ENCODE data around the gene SYF2. TPM values are rescaled to one million over a fixed set of nuclear protein-coding genes. Genes with fewer than 3 reads are reported as not detected.
A peak's percentile ranks its signal among the peaks of the same experiment; 100 is the strongest.
"Not testable (repeated sequence)": the region's sequence is repeated elsewhere in the genome, so short reads cannot be mapped to it uniquely, and the experiment has no call there.

The SYF2 gene
- total RNA-seq, 1 experiment from 2014 or later, result 58.2 TPM

- DNase-seq (ENCODE audit: low read depth), result peak; percentile 24
Measured at GRCh38 chr1:25246600-25247023, 14.3 kb upstream of the SYF2 start.

GRCh38 chr1:25245809-25246599 is 13.7 kb upstream of the SYF2 start:
- no peak for DNase-seq (ENCODE audit: low read depth)

- no peak for DNase-seq (ENCODE audit: low read depth)
Measured at GRCh38 chr1:25245393-25245792, 13.1 kb upstream of the SYF2 start.

- no peak for DNase-seq (ENCODE audit: low read depth)
Measured at GRCh38 chr1:25243907-25244306, 11.6 kb upstream of the SYF2 start.

- DNase-seq (ENCODE audit: low read depth), result peak; percentile 89
Measured at GRCh38 chr1:25239681-25240541, 7.6 kb upstream of the SYF2 start.

GRCh38 chr1:25238046-25238445 is 5.7 kb upstream of the SYF2 start:
- DNase-seq (ENCODE audit: low read depth), result no peak

- not testable (repeated sequence) for DNase-seq (ENCODE audit: low read depth)
Measured at GRCh38 chr1:25236261-25236660, 4.0 kb upstream of the SYF2 start.

- not testable (repeated sequence) for DNase-seq (ENCODE audit: low read depth)
Measured at GRCh38 chr1:25235411-25235810, 3.1 kb upstream of the SYF2 start.

GRCh38 chr1:25232866-25233784 is 823 bp upstream of the SYF2 start:
- peak; percentile 84 for DNase-seq (ENCODE audit: low read depth)

- DNase-seq (ENCODE audit: low read depth), result no peak
Measured at GRCh38 chr1:25223471-25223870, 8.8 kb downstream of the SYF2 start.

- DNase-seq (ENCODE audit: low read depth), result no peak
Measured at GRCh38 chr1:25222606-25223005, 9.7 kb downstream of the SYF2 start.

GRCh38 chr1:25220666-25221065 is 11.6 kb downstream of the SYF2 start:
- DNase-seq (ENCODE audit: low read depth), result no peak

GRCh38 chr1:25219661-25220251 is 12.5 kb downstream of the SYF2 start:
- no peak for DNase-seq (ENCODE audit: low read depth)

- no peak for DNase-seq (ENCODE audit: low read depth)
Measured at GRCh38 chr1:25217598-25218232, 14.6 kb downstream of the SYF2 start.

- DNase-seq (ENCODE audit: low read depth), result no peak
Measured at GRCh38 chr1:25217015-25217414, 15.3 kb downstream of the SYF2 start.

GRCh38 chr1:25216123-25216522 is 16.2 kb downstream of the SYF2 start:
- DNase-seq (ENCODE audit: low read depth), result no peak

GRCh38 chr1:25212725-25213124 is 19.6 kb downstream of the SYF2 start:
- no peak for DNase-seq (ENCODE audit: low read depth)

GRCh38 chr1:25210728-25211127 is 21.6 kb downstream of the SYF2 start:
- no peak for DNase-seq (ENCODE audit: low read depth)

GRCh38 chr1:25209516-25209915 is 22.8 kb downstream of the SYF2 start:
- no peak for DNase-seq (ENCODE audit: low read depth)

GRCh38 chr1:25208561-25209222 is 23.6 kb downstream of the SYF2 start:
- no peak for DNase-seq (ENCODE audit: low read depth)
